Fibroblast of lung (primary cell): ENCODE results near the gene OAT. TPM values are rescaled to one million over a fixed set of nuclear protein-coding genes. Genes with fewer than 3 reads are reported as not detected.

Source experiments
- DNase-seq, 2 donors: peaks; one replicate each; pipeline versions ENCODE4 v3.0.0 to v3.0.0-alpha.2; 2010; ENCODE audit warnings: low read depth in 2 of 2
- H2AFZ ChIP-seq: 2 replicates; pipeline ENCODE4 v1.5.1; 2012; ENCODE audit warnings: low read length, control low read depth, inconsistent platforms
- H3K27ac ChIP-seq: 2 replicates; pipeline ENCODE4 v1.5.1; 2011; ENCODE audit warnings: low read length, control low read depth; ENCODE audit not compliant: insufficient read depth
- H3K27me3 ChIP-seq: 2 replicates; pipeline ENCODE4 v1.5.1; 2011; ENCODE audit warnings: mild to moderate bottlenecking, low read length; ENCODE audit not compliant: control insufficient read depth, insufficient read depth
- H3K36me3 ChIP-seq: 2 replicates; pipeline ENCODE4 v1.5.1; 2011; ENCODE audit warnings: low read length; ENCODE audit not compliant: control insufficient read depth, insufficient read depth
- H3K4me1 ChIP-seq: 2 replicates; pipeline ENCODE4 v1.5.1; 2011; ENCODE audit warnings: low read length; ENCODE audit not compliant: control insufficient read depth, insufficient read depth; ENCODE audit errors: extremely low read depth
- H3K4me2 ChIP-seq: 2 replicates; pipeline ENCODE4 v1.5.1; 2011; ENCODE audit warnings: low read length, control low read depth; ENCODE audit not compliant: insufficient read depth; ENCODE audit errors: extremely low read depth
- H3K4me3 ChIP-seq, 4 experiments: fragments of 200-600 bp in 1 of 4; sonication (generic) in 1 of 4; replicated peaks in 1 of 4; 2 replicates each; pipeline ENCODE4 v1.5.1; 2011 to 2016; ENCODE audit warnings: low read length in 4 of 4, low read depth in 3 of 4, mild to moderate bottlenecking in 3 of 4, control low read depth in 2 of 4, inconsistent platforms in 1 of 4, mixed read lengths in 1 of 4; ENCODE audit not compliant: insufficient read depth in 1 of 4; ENCODE audit errors: control extremely low read depth in 1 of 4
- H3K79me2 ChIP-seq: 2 replicates; pipeline ENCODE4 v1.5.1; 2012; ENCODE audit warnings: mild to moderate bottlenecking, low read length, inconsistent platforms; ENCODE audit not compliant: control insufficient read depth, insufficient read depth
- H3K9ac ChIP-seq: 2 replicates; pipeline ENCODE4 v1.5.1; 2011; ENCODE audit warnings: mild to moderate bottlenecking, low read length, control low read depth; ENCODE audit not compliant: insufficient read depth
- H3K9me3 ChIP-seq: 2 replicates; pipeline ENCODE4 v1.5.1; 2012; ENCODE audit warnings: low read depth, low read length; ENCODE audit not compliant: control insufficient read depth, insufficient read depth
- H4K20me1 ChIP-seq: 2 replicates; pipeline ENCODE4 v1.5.1; 2011; ENCODE audit warnings: low read length; ENCODE audit not compliant: control insufficient read depth, insufficient read depth; ENCODE audit errors: extremely low read depth
- CTCF ChIP-seq, 2 donors: IDR thresholded peaks in 1 of 2; conservative IDR thresholded peaks in 1 of 2; 1 replicate in 1 of 2; 2 replicates in 1 of 2; pipeline ENCODE4 v1.5.1; 2011 to 2012; ENCODE audit warnings: low read length in 2 of 2, control low read depth in 1 of 2, inconsistent platforms in 1 of 2, low read depth in 1 of 2, mild to moderate bottlenecking in 1 of 2
- EZH2 ChIP-seq: IDR thresholded peaks from 2 replicates; pipeline ENCODE4 v1.5.1; 2012; ENCODE audit warnings: low read length, control low read depth, mild to moderate bottlenecking; ENCODE audit errors: missing control alignments
- polyA plus RNA-seq, 2 donors: library from polyadenylated mRNA; depleted of rRNA in 1 of 2; stranded (reverse) in 1 of 2; unstranded in 1 of 2; fragments of >200 nt; gene quantifications; 2 replicates each; pipeline ENCODE4 v1.2.1, GENCODE V29; 2011 to 2012; ENCODE audit warnings: missing spikeins in 1 of 2
- total RNA-seq: library from RNA; depleted of rRNA; stranded (reverse); fragments of >200 nt; gene quantifications from 2 replicates; pipeline ENCODE4 v1.2.1, GENCODE V29; 2014

The OAT gene
- total and polyA plus RNA-seq, 2 donors (not counting 1 experiment from before 2014, with no cell fraction given), result 147 to 227 TPM

DNA sequence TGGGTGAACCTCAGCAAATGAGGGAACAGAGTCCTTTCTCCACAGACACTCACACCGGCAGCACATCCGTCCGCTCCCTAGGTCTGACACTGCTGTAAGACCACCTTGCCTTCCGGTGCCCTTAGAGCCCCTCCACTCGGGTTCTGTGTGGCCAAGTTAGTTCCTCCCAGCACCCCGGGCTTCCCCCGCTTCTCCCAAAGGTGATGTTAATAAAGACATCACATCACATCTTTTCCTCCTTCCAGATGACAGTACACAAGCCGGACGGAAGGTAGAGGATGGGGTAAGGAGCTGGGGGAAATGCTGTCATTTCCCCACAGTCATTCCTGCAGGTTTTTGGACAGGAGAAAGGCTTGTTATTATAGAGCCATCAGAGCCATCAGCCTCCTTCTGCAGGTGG is 42.3 kb downstream of the OAT start:
- TF ChIP-seq CTCF (conservative IDR thresholded peaks at IDR 0.05 in 1 of 2, IDR thresholded peaks at IDR 0.05 in 1 of 2; ENCODE audit: low read depth in 1 of 2, low read length in 2 of 2) (no peak), EZH2 (no peak)
- DNase-seq, result no peak
- no peaks in the 10 kb centered on the region for H3K9me3 ChIP-seq

GRCh38 chr10:124375691-124376090 is 43.0 kb downstream of the OAT start:
- TF ChIP-seq CTCF (conservative IDR thresholded peaks at IDR 0.05 in 1 of 2, IDR thresholded peaks at IDR 0.05 in 1 of 2; ENCODE audit: low read depth in 1 of 2, low read length in 2 of 2) (no peak), EZH2 (no peak)
- peaks cover 3% of the 10 kb centered on the region for H3K27me3 ChIP-seq
- no peaks in the 10 kb centered on the region for H3K79me2 ChIP-seq
- no peak for DNase-seq
- H3K36me3 ChIP-seq, result no peaks in the 10 kb centered on the region
- no peak overlapping the region for H3K4me3 ChIP-seq
- no peak overlapping the region for H3K4me2 ChIP-seq
- no peaks in the 10 kb centered on the region for H4K20me1 ChIP-seq
- no peak overlapping the region for H3K9ac ChIP-seq
- H2AFZ ChIP-seq, result no peak overlapping the region
- no peaks in the 10 kb centered on the region for H3K4me1 ChIP-seq
- no peak overlapping the region for H3K27ac ChIP-seq
- no peaks in the 10 kb centered on the region for H3K9me3 ChIP-seq

More for the DNA sequence above, 42.3 kb downstream of the OAT start:
- no peak overlapping the region for H3K9ac ChIP-seq
- no peaks in the 10 kb centered on the region for H3K36me3 ChIP-seq
- no peaks in the 10 kb centered on the region for H4K20me1 ChIP-seq
- no peak overlapping the region for H3K4me3 ChIP-seq
- no peak overlapping the region for H3K27ac ChIP-seq
- H3K4me2 ChIP-seq, result no peak overlapping the region
- peaks cover 3% of the 10 kb centered on the region for H3K27me3 ChIP-seq
- H2AFZ ChIP-seq, result no peak overlapping the region
- no peaks in the 10 kb centered on the region for H3K4me1 ChIP-seq
- no peaks in the 10 kb centered on the region for H3K79me2 ChIP-seq

- Histone ChIP-seq H3K27me3 (peaks cover 3% of the 10 kb centered on the region), H3K36me3 (no peaks in the 10 kb centered on the region), H3K4me1 (no peaks in the 10 kb centered on the region), H3K4me2 (no peak overlapping the region), H2AFZ (no peak overlapping the region), H4K20me1 (no peaks in the 10 kb centered on the region), H3K79me2 (no peaks in the 10 kb centered on the region), H3K9me3 (no peaks in the 10 kb centered on the region), H3K27ac (no peak overlapping the region), H3K4me3 (no peak overlapping the region), H3K9ac (no peak overlapping the region)
- TF ChIP-seq CTCF (conservative IDR thresholded peaks at IDR 0.05 in 1 of 2, IDR thresholded peaks at IDR 0.05 in 1 of 2; ENCODE audit: low read depth in 1 of 2, low read length in 2 of 2) (no peak), EZH2 (no peak)
- DNase-seq, result no peak
Observed at GRCh38 chr10:124375353-124375614, 43.4 kb downstream of the OAT start.
